ENCODE results near the gene FRA10AC1. TPM values are rescaled to one million over a fixed set of nuclear protein-coding genes. Genes with fewer than 3 reads are reported as not detected.

The FRA10AC1 gene
- total RNA-seq, 1 experiment from 2014 or later: 10.4 TPM

DNA sequence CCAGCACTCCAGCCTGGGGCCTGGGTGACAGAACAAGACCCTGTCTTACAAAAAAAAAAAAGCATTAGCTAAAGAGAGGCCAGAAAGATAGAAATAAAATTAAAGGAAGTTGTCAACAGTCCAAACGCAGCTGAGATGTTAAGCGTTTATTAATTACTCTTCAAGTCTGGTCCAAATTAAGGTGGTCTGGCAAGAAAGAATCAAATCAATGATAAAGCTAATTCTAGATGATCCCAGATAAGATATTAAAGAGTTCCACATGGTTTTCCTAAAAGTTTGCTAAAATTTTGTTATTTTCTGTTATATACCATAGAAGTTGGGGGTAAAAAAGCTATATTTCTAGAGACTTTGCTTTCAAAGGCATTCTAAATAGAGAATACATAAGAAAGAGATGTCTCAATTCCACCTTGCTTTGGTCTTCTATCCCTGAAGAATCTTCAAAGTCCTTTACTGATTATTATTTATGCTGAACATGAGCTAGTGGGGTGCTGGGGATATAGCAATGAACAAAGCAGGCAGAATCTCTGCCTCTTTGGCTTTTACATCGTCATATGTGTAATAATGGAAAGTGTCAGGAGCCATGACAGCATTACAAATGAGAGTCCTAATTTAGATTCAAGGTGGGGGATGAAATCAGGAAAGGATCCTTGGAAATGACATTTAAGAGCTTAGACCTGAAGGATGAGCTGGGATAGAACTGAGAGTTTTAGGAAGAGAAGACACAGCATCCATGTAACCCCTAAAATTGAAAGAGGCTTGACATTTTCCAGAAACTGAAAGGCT is 23.4 kb downstream of the FRA10AC1 start:
- ChIA-PET CTCF (interaction anchor here (0.6 to 2.1 kb wide), 3 partner anchors 36 to 124 kb away, joined by 3 to 11 read pairs (median 3); no protein-coding TSS in a partner anchor), POLR2A (ENCODE audit: unreplicated experiment) (no interaction called here)
- H3K27ac ChIP-seq: no peak overlapping the region
- H3K9me2 ChIP-seq (ENCODE audit: insufficient read depth): no peaks in the 10 kb centered on the region
- no peak overlapping the region for H3K4me3 ChIP-seq
- H3K79me2 ChIP-seq (ENCODE audit: low read depth): no peaks in the 10 kb centered on the region
- H3K4me1 ChIP-seq (replicated peaks; ENCODE audit: insufficient read depth): no peaks in the 10 kb centered on the region
- no peaks in the 10 kb centered on the region for H3K9me3 ChIP-seq (ENCODE audit: insufficient read depth, low read depth)
- H3K36me3 ChIP-seq (ENCODE audit: low read depth): 0 out of 2 replicates have a peak, but pooled peaks cover 5% of the 10 kb centered on the region
- TF ChIP-seq EZH2 (IDR thresholded peaks at IDR 0.05; ENCODE audit: low read depth): no peak
- TF ChIP-seq, protein P1, sequence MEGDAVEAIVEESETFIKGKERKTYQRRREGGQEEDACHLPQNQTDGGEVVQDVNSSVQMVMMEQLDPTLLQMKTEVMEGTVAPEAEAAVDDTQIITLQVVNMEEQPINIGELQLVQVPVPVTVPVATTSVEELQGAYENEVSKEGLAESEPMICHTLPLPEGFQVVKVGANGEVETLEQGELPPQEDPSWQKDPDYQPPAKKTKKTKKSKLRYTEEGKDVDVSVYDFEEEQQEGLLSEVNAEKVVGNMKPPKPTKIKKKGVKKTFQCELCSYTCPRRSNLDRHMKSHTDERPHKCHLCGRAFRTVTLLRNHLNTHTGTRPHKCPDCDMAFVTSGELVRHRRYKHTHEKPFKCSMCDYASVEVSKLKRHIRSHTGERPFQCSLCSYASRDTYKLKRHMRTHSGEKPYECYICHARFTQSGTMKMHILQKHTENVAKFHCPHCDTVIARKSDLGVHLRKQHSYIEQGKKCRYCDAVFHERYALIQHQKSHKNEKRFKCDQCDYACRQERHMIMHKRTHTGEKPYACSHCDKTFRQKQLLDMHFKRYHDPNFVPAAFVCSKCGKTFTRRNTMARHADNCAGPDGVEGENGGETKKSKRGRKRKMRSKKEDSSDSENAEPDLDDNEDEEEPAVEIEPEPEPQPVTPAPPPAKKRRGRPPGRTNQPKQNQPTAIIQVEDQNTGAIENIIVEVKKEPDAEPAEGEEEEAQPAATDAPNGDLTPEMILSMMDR (conservative IDR thresholded peaks at IDR 0.05): no peak
- BruUV-seq (replicated peaks): no TSS peak
- no peak overlapping the region for H3K4me2 ChIP-seq
- H2AFZ ChIP-seq: no peak overlapping the region
- no peaks in the 10 kb centered on the region for H3K27me3 ChIP-seq (ENCODE audit: insufficient read depth, low read depth)
- no peaks in the 10 kb centered on the region for H3F3A ChIP-seq (ENCODE audit: insufficient read depth, low read depth)
- intact Hi-C loops (cut with micrococcal nuclease; ENCODE audit: unreplicated experiment): no loop called here
- DNase-seq: no peak
- no peaks in the 10 kb centered on the region for H4K20me1 ChIP-seq (ENCODE audit: insufficient read depth)

DNA sequence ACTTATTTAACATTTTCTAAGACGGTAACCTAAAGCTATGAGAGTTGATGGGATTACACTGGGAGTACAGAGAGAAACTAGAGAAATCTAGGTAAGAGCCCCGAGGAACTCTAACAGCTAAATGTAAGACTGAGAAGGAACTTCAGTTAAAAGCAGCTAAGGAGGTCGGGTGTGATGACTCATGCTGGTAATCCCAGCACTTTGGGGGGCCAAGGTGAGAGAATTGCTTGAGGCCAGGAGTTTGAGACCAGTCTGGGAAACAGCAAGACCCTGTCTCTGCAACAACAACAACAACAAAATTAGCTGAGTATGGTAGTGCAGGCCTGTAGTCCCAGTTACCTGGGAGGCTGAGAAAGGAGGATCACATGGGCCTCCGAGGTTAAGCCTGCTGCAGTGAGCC is 24.0 kb downstream of the FRA10AC1 start:
- ChIA-PET CTCF (interaction anchor here (1.1 kb wide), 1 partner anchor 120 kb away, joined by 3 read pairs; no protein-coding TSS in a partner anchor), POLR2A (ENCODE audit: unreplicated experiment) (no interaction called here)
- Histone ChIP-seq H3K4me1 (replicated peaks; ENCODE audit: insufficient read depth) (no peaks in the 10 kb centered on the region), H3K27ac (no peak overlapping the region), H4K20me1 (ENCODE audit: insufficient read depth) (no peaks in the 10 kb centered on the region), H3K4me2 (no peak overlapping the region), H3K27me3 (ENCODE audit: insufficient read depth, low read depth) (no peaks in the 10 kb centered on the region), H3K9me3 (ENCODE audit: insufficient read depth, low read depth) (no peaks in the 10 kb centered on the region), H3K4me3 (no peak overlapping the region), H2AFZ (no peak overlapping the region), H3K36me3 (ENCODE audit: low read depth) (0 out of 2 replicates have a peak, but pooled peaks cover 5% of the 10 kb centered on the region), H3K9me2 (ENCODE audit: insufficient read depth) (no peaks in the 10 kb centered on the region), H3K79me2 (ENCODE audit: low read depth) (no peaks in the 10 kb centered on the region), H3F3A (ENCODE audit: insufficient read depth, low read depth) (no peaks in the 10 kb centered on the region)
- TF ChIP-seq, protein P1 (conservative IDR thresholded peaks at IDR 0.05): no peak
- TF ChIP-seq EZH2 (IDR thresholded peaks at IDR 0.05; ENCODE audit: low read depth): no peak
- intact Hi-C loops (cut with micrococcal nuclease; ENCODE audit: unreplicated experiment): no loop called here
- DNase-seq: no peak
- no TSS peak for BruUV-seq (replicated peaks)

DNA sequence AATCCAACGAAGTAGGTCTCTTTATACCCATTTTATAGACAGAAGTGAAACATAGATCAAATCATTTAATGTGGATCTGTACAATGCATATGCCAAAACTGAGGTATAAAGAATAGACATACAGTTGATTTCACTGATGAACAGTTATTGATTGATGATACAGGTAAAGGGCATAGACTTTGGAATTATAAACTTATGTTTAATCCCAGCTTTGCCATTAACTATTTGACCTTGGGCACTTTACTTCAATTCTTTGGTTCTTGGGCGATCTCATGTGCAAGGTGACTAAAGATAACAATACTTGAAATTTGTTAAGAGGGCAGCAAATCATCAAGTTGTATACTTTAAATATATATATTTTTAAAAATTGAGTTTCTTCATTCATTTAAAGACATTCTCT is 28.6 kb downstream of the FRA10AC1 start:
- ChIA-PET CTCF (no interaction called here), POLR2A (ENCODE audit: unreplicated experiment) (no interaction called here)
- no peaks in the 10 kb centered on the region for H3K27me3 ChIP-seq (ENCODE audit: insufficient read depth, low read depth)
- no peak overlapping the region for H3K4me2 ChIP-seq
- no TSS peak for BruUV-seq (replicated peaks)
- H3K4me1 ChIP-seq (replicated peaks; ENCODE audit: insufficient read depth): no peaks in the 10 kb centered on the region
- no peaks in the 10 kb centered on the region for H3K79me2 ChIP-seq (ENCODE audit: low read depth)
- no peak for DNase-seq
- no peak overlapping the region for H3K27ac ChIP-seq
- intact Hi-C loops (cut with micrococcal nuclease; ENCODE audit: unreplicated experiment): no loop called here
- H3F3A ChIP-seq (ENCODE audit: insufficient read depth, low read depth): no peaks in the 10 kb centered on the region; the same call in 1 of the 2 replicates
- H3K9me3 ChIP-seq (ENCODE audit: insufficient read depth, low read depth): no peaks in the 10 kb centered on the region
- no peak overlapping the region for H3K4me3 ChIP-seq
- no peaks in the 10 kb centered on the region for H3K9me2 ChIP-seq (ENCODE audit: insufficient read depth)
- TF ChIP-seq, protein P1 (conservative IDR thresholded peaks at IDR 0.05): no peak
- TF ChIP-seq EZH2 (IDR thresholded peaks at IDR 0.05; ENCODE audit: low read depth): no peak
- H2AFZ ChIP-seq: no peak overlapping the region
- no peaks in the 10 kb centered on the region for H4K20me1 ChIP-seq (ENCODE audit: insufficient read depth)
- 0 out of 2 replicates have a peak, but pooled peaks cover under 1% of the 10 kb centered on the region for H3K36me3 ChIP-seq (ENCODE audit: low read depth)

Measured in PC-9 (cell line).